Breast epithelium (tissue), 4 donors: ENCODE data around the gene MAN1C1. TPM values are rescaled to one million over a fixed set of nuclear protein-coding genes. Genes with fewer than 3 reads are reported as not detected.

Experiments
- DNase-seq, 2 donors: peaks; one replicate each; pipeline ENCODE4 v3.0.0-alpha.2; 2019; ENCODE audit warnings: low spot score in 2 of 2
- H3K27ac ChIP-seq, 2 donors: fragments of 200-600 bp; sonication (generic) in 1 of 2; one replicate each; pipeline ENCODE4 v1.5.1; 2016 to 2019; ENCODE audit warnings: mild to moderate bottlenecking in 1 of 2
- H3K27me3 ChIP-seq, 2 donors: fragments of 200-600 bp; sonication (generic) in 1 of 2; one replicate each; pipeline versions ENCODE4 v1.5.1 to v1.6.0; 2017 to 2019; ENCODE audit warnings: control low read depth in 1 of 2, mild to moderate bottlenecking in 1 of 2
- H3K36me3 ChIP-seq: fragments of 200-600 bp; one replicate; pipeline ENCODE4 v1.5.1; 2019
- H3K4me1 ChIP-seq, 2 donors: fragments of 200-600 bp; sonication (generic); one replicate each; pipeline ENCODE4 v1.5.1; 2016 to 2019; ENCODE audit warnings: control low read depth in 1 of 2
- H3K4me3 ChIP-seq, 3 donors: fragments of 200-600 bp; sonication (generic); 1 replicate in 2 of 3; 2 replicates in 1 of 3; pipeline ENCODE4 v1.5.1; 2016 to 2019; ENCODE audit warnings: mild to moderate bottlenecking in 3 of 3, moderate library complexity in 2 of 3
- H3K9me3 ChIP-seq, 2 donors: fragments of 200-600 bp; sonication (generic) in 1 of 2; one replicate each; pipeline ENCODE4 v1.5.1; 2016 to 2019; ENCODE audit warnings: control low read depth in 1 of 2
- POLR2A ChIP-seq: fragments of 450-650 bp; IDR thresholded peaks from one replicate; pipeline ENCODE4 v1.6.1; 2016; ENCODE audit warnings: antibody characterized with exemption, mild to moderate bottlenecking, moderate library complexity
- POLR2AphosphoS5 ChIP-seq, 3 donors: sonication (generic); formaldehyde crosslinking; IDR thresholded peaks; one replicate each; pipeline ENCODE4 v1.6.1; 2017; ENCODE audit warnings: antibody characterized with exemption in 3 of 3
- intact Hi-C: fragments of 100-400 bp; cut with DNase I; formaldehyde crosslinking; loops from one replicate; pipeline ENCODE4 v1.15.1; 2023; ENCODE audit warnings: low total_unique reads
- total RNA-seq, 3 donors: library from RNA; depleted of rRNA; stranded (reverse); fragments of >200 nt; gene quantifications; one replicate each; pipeline ENCODE4 v1.1.0, GENCODE V29; 2016
- TF ChIP-seq, protein P1 (sequence below), 3 donors: fragments of 450-650 bp; IDR thresholded peaks; one replicate each; pipeline ENCODE4 v1.5.1; 2016 to 2017; ENCODE audit warnings: antibody characterized with exemption in 3 of 3, mild to moderate bottlenecking in 3 of 3, moderate library complexity in 3 of 3

Gene MAN1C1
- total RNA-seq, 3 donors from 2014 or later, result 6.7 to 13.8 (median 6.9) TPM

DNA sequence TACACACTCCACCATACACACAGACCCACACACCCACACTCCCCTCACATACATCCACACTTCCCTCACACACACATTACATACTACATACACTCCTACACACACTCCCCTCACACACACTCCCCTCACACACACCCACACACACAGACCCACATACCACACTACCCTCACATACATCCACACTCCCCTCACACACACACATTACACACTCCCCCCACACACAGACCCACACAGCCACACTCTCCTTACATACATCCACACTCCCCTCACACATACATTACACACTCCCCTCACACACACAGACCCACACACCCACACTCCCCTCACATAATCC is 150.8 kb downstream of the MAN1C1 start:
- intact Hi-C loops, result no loop called here
- no peak overlapping the region for H3K27ac ChIP-seq
- TF ChIP-seq POLR2AphosphoS5 (IDR thresholded peaks at IDR 0.05) (no peak), POLR2A (no peak)
- TF ChIP-seq, protein P1, sequence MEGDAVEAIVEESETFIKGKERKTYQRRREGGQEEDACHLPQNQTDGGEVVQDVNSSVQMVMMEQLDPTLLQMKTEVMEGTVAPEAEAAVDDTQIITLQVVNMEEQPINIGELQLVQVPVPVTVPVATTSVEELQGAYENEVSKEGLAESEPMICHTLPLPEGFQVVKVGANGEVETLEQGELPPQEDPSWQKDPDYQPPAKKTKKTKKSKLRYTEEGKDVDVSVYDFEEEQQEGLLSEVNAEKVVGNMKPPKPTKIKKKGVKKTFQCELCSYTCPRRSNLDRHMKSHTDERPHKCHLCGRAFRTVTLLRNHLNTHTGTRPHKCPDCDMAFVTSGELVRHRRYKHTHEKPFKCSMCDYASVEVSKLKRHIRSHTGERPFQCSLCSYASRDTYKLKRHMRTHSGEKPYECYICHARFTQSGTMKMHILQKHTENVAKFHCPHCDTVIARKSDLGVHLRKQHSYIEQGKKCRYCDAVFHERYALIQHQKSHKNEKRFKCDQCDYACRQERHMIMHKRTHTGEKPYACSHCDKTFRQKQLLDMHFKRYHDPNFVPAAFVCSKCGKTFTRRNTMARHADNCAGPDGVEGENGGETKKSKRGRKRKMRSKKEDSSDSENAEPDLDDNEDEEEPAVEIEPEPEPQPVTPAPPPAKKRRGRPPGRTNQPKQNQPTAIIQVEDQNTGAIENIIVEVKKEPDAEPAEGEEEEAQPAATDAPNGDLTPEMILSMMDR (IDR thresholded peaks at IDR 0.05), result no peak
- no peak for DNase-seq
- H3K27me3 ChIP-seq, result no peaks in the 10 kb centered on the region
- H3K36me3 ChIP-seq, result no peaks in the 10 kb centered on the region
- no peaks in the 10 kb centered on the region for H3K4me1 ChIP-seq
- H3K9me3 ChIP-seq, result no peaks in the 10 kb centered on the region
- no peak overlapping the region for H3K4me3 ChIP-seq

DNA sequence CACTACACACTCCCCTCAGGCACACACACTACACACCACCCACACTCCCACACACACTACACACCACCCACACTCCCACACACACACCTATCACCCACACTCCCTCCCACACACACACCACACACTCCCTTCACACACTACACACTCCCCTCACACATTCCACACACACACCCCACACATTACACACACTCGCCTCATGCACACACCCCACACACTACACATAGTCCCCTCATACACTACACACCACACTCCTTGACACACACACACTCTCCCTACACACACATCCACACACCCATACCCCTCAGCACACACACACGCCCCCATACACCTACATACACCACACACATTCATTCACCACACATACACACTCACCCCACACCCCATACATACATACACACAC is 152.4 kb downstream of the MAN1C1 start:
- H3K36me3 ChIP-seq, result no peaks in the 10 kb centered on the region
- H3K27me3 ChIP-seq, result no peaks in the 10 kb centered on the region
- TF ChIP-seq, protein P1 (IDR thresholded peaks at IDR 0.05), result no peak
- no peak for TF ChIP-seq POLR2A
- TF ChIP-seq POLR2AphosphoS5 (IDR thresholded peaks at IDR 0.05), result no peak
- H3K4me1 ChIP-seq, result no peaks in the 10 kb centered on the region
- H3K4me3 ChIP-seq, result no peak overlapping the region
- no peak for DNase-seq
- H3K9me3 ChIP-seq, result no peaks in the 10 kb centered on the region
- intact Hi-C loops, result no loop called here
- no peak overlapping the region for H3K27ac ChIP-seq

- H3K36me3 ChIP-seq, result no peaks in the 10 kb centered on the region
- H3K4me1 ChIP-seq, result peaks cover 0 to 6% of the 10 kb centered on the region in 2 donors
- H3K9me3 ChIP-seq, result no peaks in the 10 kb centered on the region
- TF ChIP-seq, protein P1 (IDR thresholded peaks at IDR 0.05), result no peak
- TF ChIP-seq POLR2A (no peak), POLR2AphosphoS5 (IDR thresholded peaks at IDR 0.05) (no peak)
- intact Hi-C loops, result no loop called here
- no peak overlapping the region for H3K4me3 ChIP-seq
- no peak for DNase-seq
- no peaks in the 10 kb centered on the region for H3K27me3 ChIP-seq
- H3K27ac ChIP-seq, result no peak overlapping the region
These were observed 153.2 kb downstream of the MAN1C1 start for GRCh38 chr1:25769625-25770383.

GRCh38 chr1:25770541-25771220 is 154.1 kb downstream of the MAN1C1 start:
- Histone ChIP-seq H3K9me3 (no peaks in the 10 kb centered on the region), H3K4me1 (peaks cover 0 to 9% of the 10 kb centered on the region in 2 donors), H3K27me3 (no peaks in the 10 kb centered on the region), H3K27ac (no peak overlapping the region), H3K36me3 (no peaks in the 10 kb centered on the region), H3K4me3 (no peak overlapping the region)
- intact Hi-C loops, result no loop called here
- TF ChIP-seq, protein P1 (IDR thresholded peaks at IDR 0.05), result no peak
- TF ChIP-seq POLR2A (no peak), POLR2AphosphoS5 (IDR thresholded peaks at IDR 0.05) (no peak)
- DNase-seq, result no peak
